Esophagus (tissue), 2 donors: ENCODE results near the gene MARK3. TPM values are rescaled to one million over a fixed set of nuclear protein-coding genes. Genes with fewer than 3 reads are reported as not detected.
A peak's percentile ranks its signal among the peaks of the same experiment; 100 is the strongest.
"Not testable (repeated sequence)": the region's sequence is repeated elsewhere in the genome, so short reads cannot be mapped to it uniquely, and the experiment has no call there.

Experiments used
- H3K27ac ChIP-seq, 2 donors: one replicate each; pipeline ENCODE4 v1.5.1; 2013; ENCODE audit warnings: low read depth in 2 of 2, mild to moderate bottlenecking in 2 of 2, inconsistent platforms in 1 of 2, low read length in 1 of 2, moderate library complexity in 1 of 2
- H3K27me3 ChIP-seq, 2 donors: one replicate each; pipeline ENCODE4 v1.6.1; 2013; ENCODE audit warnings: low read length in 2 of 2, control low read depth in 1 of 2, mild to moderate bottlenecking in 1 of 2; ENCODE audit not compliant: insufficient read depth in 2 of 2, control insufficient read depth in 1 of 2
- H3K36me3 ChIP-seq, 2 donors: one replicate each; pipeline ENCODE4 v1.6.1; 2013; ENCODE audit warnings: low read length in 1 of 2; ENCODE audit not compliant: control insufficient read depth in 2 of 2, insufficient read depth in 2 of 2
- H3K4me1 ChIP-seq, 2 donors: one replicate each; pipeline ENCODE4 v1.6.1; 2013; ENCODE audit warnings: low read length in 1 of 2; ENCODE audit not compliant: control insufficient read depth in 2 of 2, insufficient read depth in 2 of 2
- H3K4me3 ChIP-seq, 2 donors: one replicate each; pipeline ENCODE4 v1.5.1; 2013; ENCODE audit warnings: low read length in 2 of 2, mild to moderate bottlenecking in 2 of 2, low read depth in 1 of 2, moderate library complexity in 1 of 2
- H3K9me3 ChIP-seq, 2 donors: one replicate each; pipeline ENCODE4 v1.6.1; 2013; ENCODE audit warnings: mild to moderate bottlenecking in 2 of 2, low read depth in 1 of 2, low read length in 1 of 2, moderate library complexity in 1 of 2; ENCODE audit not compliant: control insufficient read depth in 2 of 2, insufficient read depth in 1 of 2
- WGBS, 2 donors: extraction: QIAGEN DNeasy Blood & Tissue Kit; methylation state at CpG; one replicate each; pipeline ENCODE4 v1.1.7; 2013; 5-methylcytosine and 5-hydroxymethylcytosine counted together
- polyA plus RNA-seq, 2 donors: library from polyadenylated mRNA; stranded (reverse); fragments of 200-250 nt; gene quantifications; one replicate each; pipeline ENCODE4 v1.2.3, GENCODE V29; 2013
- donor health status: healthy with polysubstance abuse.
- donor health status: Bipolar disorder and iron deficiency.

MARK3 gene
- polyA plus RNA-seq, 2 donors: 45.5 to 65.4 TPM

- H3K27ac ChIP-seq: no peak overlapping the region
- H3K27me3 ChIP-seq: no peaks in the 10 kb centered on the region
- H3K4me1 ChIP-seq: no peaks in the 10 kb centered on the region
- 35 to 40% methylated on average over 3 of the region's 3 CpGs for WGBS, 2 donors
- H3K36me3 ChIP-seq: peaks cover 13 to 14% of the 10 kb centered on the region in 2 donors
- no peaks in the 10 kb centered on the region for H3K9me3 ChIP-seq
- no peak overlapping the region for H3K4me3 ChIP-seq
These were observed 38.9 kb upstream of the MARK3 start for GRCh38 chr14:103346286-103346685.

GRCh38 chr14:103347091-103347815 lies 38.0 kb upstream of the MARK3 start:
- Histone ChIP-seq H3K27ac (no peak overlapping the region), H3K27me3 (no peaks in the 10 kb centered on the region), H3K4me1 (no peaks in the 10 kb centered on the region), H3K36me3 (peaks cover 11 to 12% of the 10 kb centered on the region in 2 donors), H3K4me3 (no peak overlapping the region), H3K9me3 (no peaks in the 10 kb centered on the region)
- 52 to 58% methylated on average over 12 of the region's 12 CpGs for WGBS, 2 donors

- Histone ChIP-seq H3K27ac (no peak overlapping the region), H3K4me1 (no peaks in the 10 kb centered on the region), H3K9me3 (no peaks in the 10 kb centered on the region), H3K36me3 (peaks cover 10% of the 10 kb centered on the region in 2 donors), H3K4me3 (no peak overlapping the region), H3K27me3 (no peaks in the 10 kb centered on the region)
- 78 to 80% methylated on average over 5 of the region's 5 CpGs for WGBS, 2 donors
These were observed 37.1 kb upstream of the MARK3 start for GRCh38 chr14:103348154-103348553.

GRCh38 chr14:103349982-103350381 lies 35.2 kb upstream of the MARK3 start:
- WGBS, 2 donors: 91% methylated on average over 13 of the region's 13 CpGs
- no peaks in the 10 kb centered on the region for H3K27me3 ChIP-seq
- H3K9me3 ChIP-seq: no peaks in the 10 kb centered on the region
- no peak overlapping the region for H3K4me3 ChIP-seq
- no peak overlapping the region for H3K27ac ChIP-seq
- H3K4me1 ChIP-seq: no peaks in the 10 kb centered on the region
- peaks cover 0 to 2% of the 10 kb centered on the region in 2 donors for H3K36me3 ChIP-seq

- WGBS, 2 donors: 75 to 79% methylated on average over 7 of the region's 7 CpGs
- no peaks in the 10 kb centered on the region for H3K27me3 ChIP-seq
- H3K36me3 ChIP-seq: no peaks in the 10 kb centered on the region
- no peaks in the 10 kb centered on the region for H3K9me3 ChIP-seq
- H3K4me1 ChIP-seq: no peaks in the 10 kb centered on the region
- H3K27ac ChIP-seq: no peak overlapping the region
- H3K4me3 ChIP-seq: no peak overlapping the region
These were observed 31.9 kb upstream of the MARK3 start for GRCh38 chr14:103353362-103353761.

GRCh38 chr14:103354141-103354540 lies 31.1 kb upstream of the MARK3 start:
- 81 to 87% methylated on average over 7 of the region's 7 CpGs for WGBS, 2 donors
- Histone ChIP-seq H3K9me3 (no peaks in the 10 kb centered on the region), H3K27ac (no peak overlapping the region), H3K27me3 (no peaks in the 10 kb centered on the region), H3K4me1 (no peaks in the 10 kb centered on the region), H3K36me3 (no peaks in the 10 kb centered on the region), H3K4me3 (no peak overlapping the region)

- WGBS, 2 donors: 60 to 63% methylated on average over 9 of the region's 9 CpGs
These were observed 29.1 kb upstream of the MARK3 start for GRCh38 chr14:103356024-103356682.

GRCh38 chr14:103357552-103357951 lies 27.7 kb upstream of the MARK3 start:
- H3K4me1 ChIP-seq, H3K36me3 ChIP-seq, H3K4me3 ChIP-seq, H3K27me3 ChIP-seq, H3K27ac ChIP-seq, H3K9me3 ChIP-seq: not testable (repeated sequence)
- WGBS, 2 donors: 90 to 91% methylated on average over 10 of the region's 10 CpGs

More at GRCh38 chr14:103356024-103356682, 29.1 kb upstream of the MARK3 start:
- Histone ChIP-seq H3K27ac (no peak overlapping the region), H3K4me1 (no peaks in the 10 kb centered on the region), H3K27me3 (no peaks in the 10 kb centered on the region), H3K9me3 (no peaks in the 10 kb centered on the region), H3K36me3 (no peaks in the 10 kb centered on the region), H3K4me3 (no peak overlapping the region)

- WGBS, 2 donors: 81 to 89% methylated on average over 7 of the region's 7 CpGs
These were observed 24.7 kb upstream of the MARK3 start for GRCh38 chr14:103360548-103360947.

GRCh38 chr14:103361867-103362266 lies 23.3 kb upstream of the MARK3 start:
- Histone ChIP-seq H3K36me3 (no peaks in the 10 kb centered on the region), H3K4me1 (no peaks in the 10 kb centered on the region), H3K27ac (peak overlapping the region; percentile 75 to 86), H3K27me3 (no peaks in the 10 kb centered on the region), H3K9me3 (peaks cover 0 to 2% of the 10 kb centered on the region in 2 donors), H3K4me3 (no peak overlapping the region)
- WGBS, 2 donors: 41 to 67% methylated on average over 5 of the region's 5 CpGs

More at GRCh38 chr14:103360548-103360947, 24.7 kb upstream of the MARK3 start:
- H3K9me3 ChIP-seq: peaks cover 0 to 2% of the 10 kb centered on the region in 2 donors
- H3K27ac ChIP-seq: no peak overlapping the region
- H3K4me1 ChIP-seq: no peaks in the 10 kb centered on the region
- H3K4me3 ChIP-seq: no peak overlapping the region
- no peaks in the 10 kb centered on the region for H3K36me3 ChIP-seq
- no peaks in the 10 kb centered on the region for H3K27me3 ChIP-seq
